Esophagus muscularis mucosa (tissue), 4 donors: ENCODE measurements around the gene FXYD4. TPM values are rescaled to one million over a fixed set of nuclear protein-coding genes. Genes with fewer than 3 reads are reported as not detected.

ENCODE experiments used
- DNase-seq: peaks from one replicate; pipeline ENCODE4 v3.0.0-alpha.2; 2017; ENCODE audit errors: extremely low spot score
- H3K27ac ChIP-seq, 4 donors: fragments of 200-600 bp; sonication (generic); replicated peaks in 1 of 4; 1 replicate in 3 of 4; 2 replicates in 1 of 4; pipeline ENCODE4 v1.5.1; 2016 to 2019; ENCODE audit warnings: mild to moderate bottlenecking in 1 of 4
- H3K27me3 ChIP-seq, 4 donors: fragments of 200-600 bp; sonication (generic); one replicate each; pipeline versions ENCODE4 v1.5.1 to v1.6.0; 2016 to 2019
- H3K36me3 ChIP-seq, 4 donors: fragments of 200-600 bp; sonication (generic); one replicate each; pipeline ENCODE4 v1.5.1; 2016 to 2019
- H3K4me1 ChIP-seq, 4 donors: fragments of 200-600 bp; sonication (generic); one replicate each; pipeline ENCODE4 v1.5.1; 2016 to 2019
- H3K4me3 ChIP-seq, 4 donors: fragments of 200-600 bp; sonication (generic); 1 replicate in 2 of 4; 2 replicates in 2 of 4; pipeline ENCODE4 v1.5.1; 2016 to 2019; ENCODE audit warnings: mild to moderate bottlenecking in 4 of 4, moderate library complexity in 1 of 4
- H3K9me3 ChIP-seq, 4 donors: fragments of 200-600 bp; sonication (generic); 1 replicate in 3 of 4; 2 replicates in 1 of 4; pipeline ENCODE4 v1.5.1; 2016 to 2019
- EP300 ChIP-seq: sonication (generic); formaldehyde crosslinking; IDR thresholded peaks from one replicate; pipeline ENCODE4 v1.6.1; 2017; ENCODE audit warnings: antibody characterized with exemption
- POLR2A ChIP-seq: fragments of 450-650 bp; IDR thresholded peaks from one replicate; pipeline ENCODE4 v1.6.1; 2017; ENCODE audit warnings: antibody characterized with exemption, moderate library complexity, mild to moderate bottlenecking, low read depth
- POLR2AphosphoS5 ChIP-seq, 2 donors: sonication (generic); formaldehyde crosslinking; IDR thresholded peaks; one replicate each; pipeline ENCODE4 v1.6.1; 2017; ENCODE audit warnings: antibody characterized with exemption in 2 of 2
- WGBS: methylation state at CpG from one replicate; pipeline ENCODE4 v1.1.5; 2018; 5-methylcytosine and 5-hydroxymethylcytosine counted together
- intact Hi-C: fragments of 100-400 bp; cut with DNase I; formaldehyde crosslinking; loops from one replicate; pipeline ENCODE4 v1.15.1; 2023
- total RNA-seq, 4 donors: library from RNA; depleted of rRNA; stranded (reverse); fragments of >200 nt; gene quantifications; one replicate each; pipeline versions ENCODE4 v1.1.0 to v1.2.1, GENCODE V29; 2016
- TF ChIP-seq, protein P1 (sequence below), 3 experiments: fragments of 200-600 bp in 2 of 3; fragments of 450-650 bp in 1 of 3; sonication (generic) in 2 of 3; IDR thresholded peaks; one replicate each; pipeline ENCODE4 v1.5.1; 2017 to 2019; ENCODE audit warnings: antibody characterized with exemption in 3 of 3, mild to moderate bottlenecking in 2 of 3, moderate library complexity in 1 of 3

Gene FXYD4
- total RNA-seq, 4 donors from 2014 or later = not detected

DNA sequence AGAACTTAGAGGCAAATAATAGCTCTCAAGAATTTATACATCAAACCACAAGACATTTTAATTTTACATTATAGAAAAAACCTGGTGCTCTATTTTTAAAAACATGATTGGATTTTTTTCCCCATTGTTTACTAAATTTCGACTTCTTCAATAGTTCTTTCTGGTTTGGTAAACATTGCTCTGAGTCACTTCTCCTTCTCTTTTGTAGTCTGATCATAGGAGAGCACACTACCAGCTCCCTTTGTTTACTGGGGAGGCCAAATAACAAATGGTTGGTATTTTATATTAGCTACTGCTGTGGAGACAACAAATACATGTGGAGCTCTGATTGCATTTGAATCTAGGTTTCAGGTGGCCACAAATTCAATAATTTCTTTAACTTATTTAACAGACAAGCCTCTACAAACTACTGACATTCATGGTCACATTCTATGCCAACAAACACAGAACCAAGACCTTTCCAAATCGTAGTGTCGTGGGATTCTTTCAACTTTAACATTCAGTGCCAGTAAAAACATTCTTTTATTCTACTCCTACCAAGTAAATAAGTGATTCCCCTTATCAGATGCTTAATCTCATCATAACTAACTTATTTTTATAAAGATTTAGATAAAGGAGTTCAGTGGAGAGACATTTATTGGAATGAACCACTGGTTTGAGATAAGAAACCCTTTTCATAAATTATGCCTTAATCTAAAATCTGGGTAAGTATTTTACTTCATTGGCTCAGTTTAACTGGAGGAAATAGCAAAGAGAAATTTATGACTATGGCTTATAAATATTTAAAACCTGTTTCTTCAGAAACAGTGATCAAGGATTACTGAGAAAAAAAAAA lies 17.7 kb upstream of the FXYD4 start:
- H3K9me3 ChIP-seq = no peaks in the 10 kb centered on the region
- 50% methylated on average over 3 of the region's 3 CpGs for WGBS
- H3K4me3 ChIP-seq = no peak overlapping the region
- peaks cover 0 to 21% (median 7%) of the 10 kb centered on the region in 4 donors for H3K27me3 ChIP-seq
- intact Hi-C loops = no loop called here
- DNase-seq = no peak
- peaks cover 0 to 7% (median 3%) of the 10 kb centered on the region in 4 donors for H3K4me1 ChIP-seq
- TF ChIP-seq, protein P1, sequence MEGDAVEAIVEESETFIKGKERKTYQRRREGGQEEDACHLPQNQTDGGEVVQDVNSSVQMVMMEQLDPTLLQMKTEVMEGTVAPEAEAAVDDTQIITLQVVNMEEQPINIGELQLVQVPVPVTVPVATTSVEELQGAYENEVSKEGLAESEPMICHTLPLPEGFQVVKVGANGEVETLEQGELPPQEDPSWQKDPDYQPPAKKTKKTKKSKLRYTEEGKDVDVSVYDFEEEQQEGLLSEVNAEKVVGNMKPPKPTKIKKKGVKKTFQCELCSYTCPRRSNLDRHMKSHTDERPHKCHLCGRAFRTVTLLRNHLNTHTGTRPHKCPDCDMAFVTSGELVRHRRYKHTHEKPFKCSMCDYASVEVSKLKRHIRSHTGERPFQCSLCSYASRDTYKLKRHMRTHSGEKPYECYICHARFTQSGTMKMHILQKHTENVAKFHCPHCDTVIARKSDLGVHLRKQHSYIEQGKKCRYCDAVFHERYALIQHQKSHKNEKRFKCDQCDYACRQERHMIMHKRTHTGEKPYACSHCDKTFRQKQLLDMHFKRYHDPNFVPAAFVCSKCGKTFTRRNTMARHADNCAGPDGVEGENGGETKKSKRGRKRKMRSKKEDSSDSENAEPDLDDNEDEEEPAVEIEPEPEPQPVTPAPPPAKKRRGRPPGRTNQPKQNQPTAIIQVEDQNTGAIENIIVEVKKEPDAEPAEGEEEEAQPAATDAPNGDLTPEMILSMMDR (IDR thresholded peaks at IDR 0.05) = no peak
- H3K27ac ChIP-seq = no peak overlapping the region
- no peaks in the 10 kb centered on the region for H3K36me3 ChIP-seq

GRCh38 chr10:43354330-43354635 lies 17.2 kb upstream of the FXYD4 start:
- Histone ChIP-seq H3K4me3 (no peak overlapping the region), H3K27me3 (peaks cover 0 to 21% (median 7%) of the 10 kb centered on the region in 4 donors), H3K36me3 (no peaks in the 10 kb centered on the region), H3K4me1 (peaks cover 0 to 7% (median 3%) of the 10 kb centered on the region in 4 donors), H3K9me3 (no peaks in the 10 kb centered on the region), H3K27ac (no peak overlapping the region)
- DNase-seq = no peak
- no peak for TF ChIP-seq EP300
- TF ChIP-seq POLR2AphosphoS5 (IDR thresholded peaks at IDR 0.05) = no peak
- no peak for TF ChIP-seq POLR2A
- TF ChIP-seq, protein P1 (IDR thresholded peaks at IDR 0.05) = no peak
- 77% methylated on average over 2 of the region's 2 CpGs for WGBS
- intact Hi-C loops = no loop called here

DNA sequence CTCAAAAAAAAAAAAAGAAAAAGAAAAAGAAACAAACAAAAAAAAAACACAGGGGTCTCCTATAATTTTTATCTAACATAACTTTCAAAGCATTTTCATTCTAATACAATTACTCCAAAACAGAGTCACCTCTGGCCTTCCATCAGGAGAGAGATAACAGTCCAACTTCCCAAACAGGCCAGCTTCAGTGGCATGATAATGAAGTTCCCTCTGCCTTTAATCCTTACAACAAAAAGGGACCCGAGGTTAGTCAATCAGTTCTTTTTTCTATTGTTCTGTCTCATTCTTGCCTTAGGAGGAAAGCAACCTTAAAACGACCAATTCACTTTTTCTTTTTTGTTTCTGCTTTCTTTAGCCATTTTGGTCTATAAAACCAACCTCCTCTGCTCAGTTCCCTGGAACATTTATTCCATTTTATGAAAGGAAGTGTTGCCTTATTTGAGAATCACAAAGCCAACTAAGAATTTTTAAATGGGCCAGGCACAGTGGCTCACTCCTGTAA lies 16.5 kb upstream of the FXYD4 start:
- Histone ChIP-seq H3K27me3 (peaks cover 0 to 18% (median 7%) of the 10 kb centered on the region in 4 donors), H3K9me3 (no peaks in the 10 kb centered on the region), H3K27ac (no peak overlapping the region), H3K36me3 (no peaks in the 10 kb centered on the region), H3K4me1 (peaks cover 0 to 7% (median 3%) of the 10 kb centered on the region in 4 donors), H3K4me3 (no peak overlapping the region)
- DNase-seq = no peak
- intact Hi-C loops = no loop called here
- TF ChIP-seq, protein P1 (IDR thresholded peaks at IDR 0.05) = no peak
- TF ChIP-seq POLR2AphosphoS5 (IDR thresholded peaks at IDR 0.05) = no peak
- TF ChIP-seq POLR2A = no peak
- no peak for TF ChIP-seq EP300
- WGBS = 17% methylated on average over 2 of the region's 2 CpGs

DNA sequence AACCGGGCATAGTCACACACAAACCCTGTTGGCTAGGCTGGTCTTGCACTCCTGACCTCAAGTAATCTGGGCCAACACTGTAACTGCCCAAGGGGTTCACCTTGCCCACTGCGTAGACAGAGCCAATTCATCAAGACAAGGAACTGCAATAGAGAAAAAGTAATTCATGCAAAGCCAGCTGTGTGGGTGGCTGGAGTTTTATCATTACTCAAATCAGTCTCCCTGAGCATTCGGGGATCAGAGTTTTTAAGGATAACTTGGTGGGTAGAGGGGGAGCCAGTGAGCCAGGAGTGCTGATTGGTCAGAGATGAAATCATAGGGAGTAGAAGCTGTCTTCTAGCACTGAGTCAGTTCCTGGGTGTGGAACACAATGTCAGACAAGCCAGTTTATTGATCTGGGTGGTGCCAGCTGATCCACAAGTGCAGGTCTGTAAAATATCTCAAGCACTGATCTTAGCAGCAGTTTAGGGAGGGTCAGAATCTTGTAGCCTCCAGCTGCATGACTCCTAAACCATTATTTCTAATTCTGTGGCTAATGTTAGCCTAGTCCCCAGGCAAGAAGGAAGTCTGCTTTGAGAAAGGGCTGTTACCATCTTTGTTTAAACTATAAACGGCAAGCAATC lies 15.6 kb upstream of the FXYD4 start:
- Histone ChIP-seq H3K4me3 (no peak overlapping the region), H3K36me3 (no peaks in the 10 kb centered on the region), H3K9me3 (no peaks in the 10 kb centered on the region), H3K27me3 (peaks cover 0 to 9% (median 3%) of the 10 kb centered on the region in 4 donors), H3K4me1 (peaks cover 0 to 2% (median under 1%) of the 10 kb centered on the region in 4 donors), H3K27ac (no peak overlapping the region)
- no peak for DNase-seq
- intact Hi-C loops = no loop called here
- 69% methylated on average over 4 of the region's 4 CpGs for WGBS
- TF ChIP-seq EP300 = no peak
- no peak for TF ChIP-seq POLR2A
- TF ChIP-seq, protein P1 (IDR thresholded peaks at IDR 0.05) = no peak
- no peak for TF ChIP-seq POLR2AphosphoS5 (IDR thresholded peaks at IDR 0.05)
